ENCODE results near the gene RAB28.

RAB28 gene

GRCh38 chr4:13384055-13384454 is 100.1 kb downstream of the RAB28 start:
- no peaks in the 10 kb centered on the region for H3K36me3 ChIP-seq (ENCODE audit: control insufficient read depth, insufficient read depth, low read length)
- H3K27ac ChIP-seq (ENCODE audit: low read depth, low read length) = no peak overlapping the region
- no peaks in the 10 kb centered on the region for H3K27me3 ChIP-seq (ENCODE audit: control insufficient read depth, insufficient read depth, low read length)
- no peak overlapping the region for H3K4me3 ChIP-seq (ENCODE audit: low read length)
- H3K9ac ChIP-seq (ENCODE audit: low read length) = no peak overlapping the region
- H3K4me1 ChIP-seq (ENCODE audit: control insufficient read depth, insufficient read depth, low read length) = no peaks in the 10 kb centered on the region

DNA sequence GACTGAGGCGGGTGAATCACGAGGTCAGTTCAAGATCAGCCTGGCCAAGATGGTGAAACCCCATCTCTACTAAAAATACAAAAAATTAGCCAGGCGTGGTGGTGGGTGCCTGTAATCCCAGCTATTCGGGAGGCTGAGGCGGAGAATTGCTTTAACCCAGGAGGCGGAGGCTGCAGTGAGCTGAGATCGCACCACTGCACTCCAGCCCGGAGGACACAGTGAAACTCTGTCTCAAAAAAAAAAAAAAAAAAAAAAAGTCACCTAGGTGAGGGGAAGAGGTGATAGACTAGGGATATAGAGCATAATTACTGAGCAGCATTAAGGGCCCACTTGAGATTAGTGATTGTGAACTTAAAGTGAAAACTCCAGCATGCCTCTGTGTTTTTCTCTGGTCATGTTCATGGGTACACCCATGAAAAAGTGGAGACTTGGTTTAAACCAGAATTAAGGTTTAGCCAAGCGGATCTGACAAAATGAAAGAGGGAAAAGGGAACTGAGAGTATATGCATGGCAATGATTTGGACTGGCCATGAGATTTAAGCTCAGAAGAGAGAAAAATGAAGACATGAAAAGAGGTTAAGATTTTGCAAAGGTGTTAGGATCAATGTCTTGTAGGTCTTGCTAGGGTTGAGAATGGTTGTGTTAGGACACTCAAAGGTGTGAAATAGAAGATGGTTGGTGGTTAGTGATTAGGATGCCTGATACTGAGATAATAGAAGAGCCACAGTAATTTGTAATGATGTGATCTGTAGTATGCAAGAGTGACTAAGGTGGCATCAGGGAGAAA is 105.0 kb downstream of the RAB28 start:
- Histone ChIP-seq H3K27ac (ENCODE audit: low read depth, low read length) (no peak overlapping the region), H3K4me1 (ENCODE audit: control insufficient read depth, insufficient read depth, low read length) (no peaks in the 10 kb centered on the region), H3K4me3 (ENCODE audit: low read length) (no peak overlapping the region), H3K27me3 (ENCODE audit: control insufficient read depth, insufficient read depth, low read length) (no peaks in the 10 kb centered on the region), H3K36me3 (ENCODE audit: control insufficient read depth, insufficient read depth, low read length) (no peaks in the 10 kb centered on the region), H3K9ac (ENCODE audit: low read length) (no peak overlapping the region)

- Histone ChIP-seq H3K9ac (ENCODE audit: low read length) (no peak overlapping the region), H3K36me3 (ENCODE audit: control insufficient read depth, insufficient read depth, low read length) (no peaks in the 10 kb centered on the region), H3K4me1 (ENCODE audit: control insufficient read depth, insufficient read depth, low read length) (no peaks in the 10 kb centered on the region), H3K27me3 (ENCODE audit: control insufficient read depth, insufficient read depth, low read length) (no peaks in the 10 kb centered on the region), H3K4me3 (ENCODE audit: low read length) (no peak overlapping the region), H3K27ac (ENCODE audit: low read depth, low read length) (no peak overlapping the region)
Measured at GRCh38 chr4:13371048-13371447, 113.1 kb downstream of the RAB28 start.

DNA sequence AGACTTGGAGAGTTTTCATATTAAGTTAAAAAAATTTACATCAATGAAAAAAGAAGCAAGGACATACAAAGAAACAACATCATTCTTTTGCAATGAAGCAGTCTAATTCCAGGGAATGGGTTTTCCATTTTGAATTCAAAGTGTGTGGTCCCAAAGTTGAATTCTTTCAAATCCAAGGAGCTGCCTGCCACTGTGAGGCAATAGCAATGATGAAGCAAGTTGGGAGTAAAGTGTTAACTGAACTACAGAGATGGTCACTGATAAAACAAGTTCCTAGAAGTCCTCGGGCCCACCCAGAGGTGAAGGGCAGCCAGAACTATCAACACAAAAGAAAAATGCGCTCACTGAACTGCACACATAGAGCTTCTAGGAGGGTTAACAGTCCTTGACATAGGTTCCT is 115.9 kb downstream of the RAB28 start:
- H3K36me3 ChIP-seq (ENCODE audit: control insufficient read depth, insufficient read depth, low read length) = no peaks in the 10 kb centered on the region
- H3K27me3 ChIP-seq (ENCODE audit: control insufficient read depth, insufficient read depth, low read length) = no peaks in the 10 kb centered on the region
- H3K27ac ChIP-seq (ENCODE audit: low read depth, low read length) = no peak overlapping the region
- H3K4me3 ChIP-seq (ENCODE audit: low read length) = no peak overlapping the region
- no peak overlapping the region for H3K9ac ChIP-seq (ENCODE audit: low read length)
- peaks cover 6% of the 10 kb centered on the region for H3K4me1 ChIP-seq (ENCODE audit: control insufficient read depth, insufficient read depth, low read length)

- Histone ChIP-seq H3K36me3 (ENCODE audit: control insufficient read depth, insufficient read depth, low read length) (no peaks in the 10 kb centered on the region), H3K9ac (ENCODE audit: low read length) (no peak overlapping the region), H3K27ac (ENCODE audit: low read depth, low read length) (no peak overlapping the region), H3K27me3 (ENCODE audit: control insufficient read depth, insufficient read depth, low read length) (no peaks in the 10 kb centered on the region), H3K4me1 (ENCODE audit: control insufficient read depth, insufficient read depth, low read length) (peaks cover 6% of the 10 kb centered on the region), H3K4me3 (ENCODE audit: low read length) (no peak overlapping the region)
Measured at GRCh38 chr4:13367691-13368090, 116.4 kb downstream of the RAB28 start.

GRCh38 chr4:13367244-13367643 is 116.9 kb downstream of the RAB28 start:
- no peak overlapping the region for H3K4me3 ChIP-seq (ENCODE audit: low read length)
- no peak overlapping the region for H3K27ac ChIP-seq (ENCODE audit: low read depth, low read length)
- no peaks in the 10 kb centered on the region for H3K36me3 ChIP-seq (ENCODE audit: control insufficient read depth, insufficient read depth, low read length)

GRCh38 chr4:13365195-13365594 is 118.9 kb downstream of the RAB28 start:
- no peak overlapping the region for H3K27ac ChIP-seq (ENCODE audit: low read depth, low read length)
- H3K4me1 ChIP-seq (ENCODE audit: control insufficient read depth, insufficient read depth, low read length) = peaks cover 6% of the 10 kb centered on the region
- no peaks in the 10 kb centered on the region for H3K27me3 ChIP-seq (ENCODE audit: control insufficient read depth, insufficient read depth, low read length)
- no peak overlapping the region for H3K4me3 ChIP-seq (ENCODE audit: low read length)
- H3K9ac ChIP-seq (ENCODE audit: low read length) = no peak overlapping the region
- no peaks in the 10 kb centered on the region for H3K36me3 ChIP-seq (ENCODE audit: control insufficient read depth, insufficient read depth, low read length)

More at GRCh38 chr4:13367244-13367643, 116.9 kb downstream of the RAB28 start:
- no peaks in the 10 kb centered on the region for H3K27me3 ChIP-seq (ENCODE audit: control insufficient read depth, insufficient read depth, low read length)
- H3K9ac ChIP-seq (ENCODE audit: low read length) = no peak overlapping the region
- peaks cover 6% of the 10 kb centered on the region for H3K4me1 ChIP-seq (ENCODE audit: control insufficient read depth, insufficient read depth, low read length)

DNA sequence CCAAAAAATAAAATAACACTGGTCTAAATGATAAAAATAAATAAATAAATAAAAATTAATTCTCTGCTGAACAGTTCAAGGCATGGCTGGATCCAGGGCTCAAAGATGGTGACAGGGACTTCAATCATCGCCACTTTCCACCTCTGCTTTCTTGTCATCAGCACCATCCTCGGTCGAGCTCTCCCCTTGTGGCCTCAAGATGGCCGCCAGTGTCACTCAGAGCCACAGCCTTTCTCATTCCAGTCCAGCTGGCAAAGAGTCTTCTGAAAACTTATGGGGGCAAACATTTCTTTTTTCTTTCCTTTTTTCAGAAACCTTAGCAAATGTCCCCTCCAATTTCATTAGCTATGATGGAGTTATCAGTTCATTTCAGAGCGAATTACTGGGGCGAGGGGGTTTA is 119.5 kb downstream of the RAB28 start:
- Histone ChIP-seq H3K9ac (ENCODE audit: low read length) (no peak overlapping the region), H3K4me1 (ENCODE audit: control insufficient read depth, insufficient read depth, low read length) (peaks cover 6% of the 10 kb centered on the region), H3K36me3 (ENCODE audit: control insufficient read depth, insufficient read depth, low read length) (no peaks in the 10 kb centered on the region), H3K27ac (ENCODE audit: low read depth, low read length) (no peak overlapping the region), H3K27me3 (ENCODE audit: control insufficient read depth, insufficient read depth, low read length) (no peaks in the 10 kb centered on the region), H3K4me3 (ENCODE audit: low read length) (no peak overlapping the region)

DNA sequence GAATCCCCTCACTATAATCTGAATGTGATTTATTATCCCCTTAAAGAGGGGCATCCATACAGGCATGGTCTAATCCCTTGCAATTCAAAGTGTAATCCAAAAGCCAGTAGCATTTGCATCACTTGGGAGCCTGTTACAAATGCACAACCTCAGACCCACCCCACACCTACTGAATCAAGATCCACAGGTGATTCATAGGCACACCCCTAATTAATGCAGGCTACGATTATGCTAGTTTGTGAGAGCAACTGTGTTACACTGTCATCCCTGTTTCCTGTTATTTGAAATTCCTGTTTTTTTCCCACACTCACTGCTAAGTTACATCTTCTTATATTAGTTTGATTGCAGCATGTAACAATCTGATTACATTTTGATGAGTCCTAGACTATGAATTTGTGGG is 120.0 kb downstream of the RAB28 start:
- no peak overlapping the region for H3K27ac ChIP-seq (ENCODE audit: low read depth, low read length)
- no peaks in the 10 kb centered on the region for H3K27me3 ChIP-seq (ENCODE audit: control insufficient read depth, insufficient read depth, low read length)
- H3K4me3 ChIP-seq (ENCODE audit: low read length) = no peak overlapping the region
- H3K4me1 ChIP-seq (ENCODE audit: control insufficient read depth, insufficient read depth, low read length) = peaks cover 6% of the 10 kb centered on the region
- H3K36me3 ChIP-seq (ENCODE audit: control insufficient read depth, insufficient read depth, low read length) = no peaks in the 10 kb centered on the region
- no peak overlapping the region for H3K9ac ChIP-seq (ENCODE audit: low read length)

DNA sequence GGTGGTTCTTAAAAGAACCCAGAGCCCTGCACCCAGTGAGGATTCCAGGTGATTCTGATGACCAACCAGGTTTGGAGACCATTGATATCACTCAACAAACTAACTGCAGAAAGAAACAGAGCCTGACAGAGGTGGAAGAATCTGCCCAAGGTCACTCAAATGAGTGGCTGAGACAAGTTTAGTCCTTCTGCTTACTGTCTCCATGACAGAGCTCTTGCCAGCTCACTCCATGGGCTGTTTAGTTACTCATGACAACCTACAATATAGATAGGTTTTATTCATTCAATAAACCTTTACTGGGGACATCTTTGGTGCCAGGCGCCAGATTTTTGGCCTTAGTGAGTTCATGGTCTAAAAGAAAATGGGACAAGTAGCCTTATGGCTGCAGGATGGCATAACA is 124.3 kb downstream of the RAB28 start:
- Histone ChIP-seq H3K27ac (ENCODE audit: low read depth, low read length) (no peak overlapping the region), H3K4me1 (ENCODE audit: control insufficient read depth, insufficient read depth, low read length) (no peaks in the 10 kb centered on the region), H3K4me3 (ENCODE audit: low read length) (no peak overlapping the region), H3K36me3 (ENCODE audit: control insufficient read depth, insufficient read depth, low read length) (no peaks in the 10 kb centered on the region), H3K27me3 (ENCODE audit: control insufficient read depth, insufficient read depth, low read length) (no peaks in the 10 kb centered on the region), H3K9ac (ENCODE audit: low read length) (no peak overlapping the region)

GRCh38 chr4:13355111-13355880 is 128.8 kb downstream of the RAB28 start:
- Histone ChIP-seq H3K27ac (ENCODE audit: low read depth, low read length) (no peak overlapping the region), H3K36me3 (ENCODE audit: control insufficient read depth, insufficient read depth, low read length) (no peaks in the 10 kb centered on the region), H3K27me3 (ENCODE audit: control insufficient read depth, insufficient read depth, low read length) (no peaks in the 10 kb centered on the region), H3K4me3 (ENCODE audit: low read length) (no peak overlapping the region), H3K4me1 (ENCODE audit: control insufficient read depth, insufficient read depth, low read length) (no peaks in the 10 kb centered on the region), H3K9ac (ENCODE audit: low read length) (no peak overlapping the region)

- Histone ChIP-seq H3K27ac (ENCODE audit: low read depth, low read length) (no peak overlapping the region), H3K4me3 (ENCODE audit: low read length) (no peak overlapping the region), H3K4me1 (ENCODE audit: control insufficient read depth, insufficient read depth, low read length) (no peaks in the 10 kb centered on the region), H3K27me3 (ENCODE audit: control insufficient read depth, insufficient read depth, low read length) (no peaks in the 10 kb centered on the region), H3K9ac (ENCODE audit: low read length) (no peak overlapping the region), H3K36me3 (ENCODE audit: control insufficient read depth, insufficient read depth, low read length) (no peaks in the 10 kb centered on the region)
Measured at GRCh38 chr4:13349096-13349495, 135.0 kb downstream of the RAB28 start.

- Histone ChIP-seq H3K4me3 (ENCODE audit: low read length) (no peak overlapping the region), H3K36me3 (ENCODE audit: control insufficient read depth, insufficient read depth, low read length) (no peaks in the 10 kb centered on the region)
Measured at GRCh38 chr4:13348216-13348615, 135.9 kb downstream of the RAB28 start.

More at GRCh38 chr4:13348216-13348615, 135.9 kb downstream of the RAB28 start:
- no peak overlapping the region for H3K9ac ChIP-seq (ENCODE audit: low read length)
- no peak overlapping the region for H3K27ac ChIP-seq (ENCODE audit: low read depth, low read length)
- H3K4me1 ChIP-seq (ENCODE audit: control insufficient read depth, insufficient read depth, low read length) = no peaks in the 10 kb centered on the region
- no peaks in the 10 kb centered on the region for H3K27me3 ChIP-seq (ENCODE audit: control insufficient read depth, insufficient read depth, low read length)

Measured in rectal smooth muscle tissue (tissue), 1 donor.